GM18498 (cell line): ENCODE measurements around the gene LGALS12.
"Not testable (repeated sequence)": the region's sequence is repeated elsewhere in the genome, so short reads cannot be mapped to it uniquely, and the experiment has no call there.

Source experiments
- ATAC-seq: cut with Tn5 transposase; IDR thresholded peaks from one replicate; pipeline ENCODE4 v1.9.1; 2021; ENCODE audit warnings: mild to moderate bottlenecking, moderate library complexity; ENCODE audit not compliant: unreplicated experiment

LGALS12 gene

DNA sequence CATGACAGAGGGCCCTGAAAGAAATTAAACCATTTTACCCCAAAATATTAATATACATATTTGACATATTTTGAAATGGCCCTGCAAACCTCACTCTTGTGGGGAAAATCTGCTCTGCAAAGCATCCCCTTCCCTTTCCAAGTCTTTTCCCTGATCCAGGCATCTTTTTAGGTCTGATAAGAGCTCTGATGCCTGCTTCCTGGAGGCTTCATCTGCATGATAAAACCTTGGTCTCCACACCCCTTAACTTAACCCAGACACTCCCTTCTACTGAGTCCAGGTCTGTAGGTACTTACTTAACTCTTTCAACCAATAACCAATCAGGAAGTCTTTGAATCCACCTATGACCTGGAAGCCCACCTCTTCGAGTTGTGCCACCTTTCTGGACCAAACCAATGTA, 1.8 kb upstream of the LGALS12 start:
- ATAC-seq = no peak

DNA sequence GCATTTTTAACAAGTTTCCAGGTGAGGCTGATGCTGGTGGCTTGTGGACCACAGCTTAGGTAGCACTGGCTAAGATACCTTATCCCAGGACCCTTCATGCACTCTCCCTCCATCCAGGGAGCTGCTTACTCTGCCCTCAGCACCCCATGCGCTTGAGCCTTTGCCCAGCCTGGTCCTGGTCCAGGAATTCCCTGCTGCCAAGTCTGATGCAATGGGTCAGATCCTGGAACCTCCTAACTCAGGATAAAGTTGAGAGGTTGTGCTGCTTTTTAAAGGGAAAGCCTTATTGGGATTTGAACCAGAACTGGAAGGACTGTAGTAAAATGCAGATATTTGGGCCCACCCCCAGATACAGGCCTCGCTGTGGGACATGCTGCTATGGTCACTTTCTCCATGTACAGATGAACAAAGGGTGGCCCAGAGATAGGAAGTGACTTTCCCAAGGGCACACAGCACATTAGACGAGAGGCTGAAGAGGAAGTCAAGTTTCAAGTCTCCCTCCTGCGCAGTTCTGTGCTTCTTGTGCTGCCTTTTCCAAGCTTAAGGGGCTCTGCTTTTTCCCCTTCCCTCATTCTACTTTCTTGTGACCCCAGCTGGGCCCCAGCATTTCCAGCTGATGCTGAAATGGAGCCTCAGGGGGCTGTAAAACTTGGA, 824 bp upstream of the LGALS12 start:
- no peak for ATAC-seq

- ATAC-seq = no peak
Measured at GRCh38 chr11:63506876-63507275, 992 bp downstream of the LGALS12 start.

GRCh38 chr11:63507511-63507910, 1.6 kb downstream of the LGALS12 start:
- no peak for ATAC-seq

DNA sequence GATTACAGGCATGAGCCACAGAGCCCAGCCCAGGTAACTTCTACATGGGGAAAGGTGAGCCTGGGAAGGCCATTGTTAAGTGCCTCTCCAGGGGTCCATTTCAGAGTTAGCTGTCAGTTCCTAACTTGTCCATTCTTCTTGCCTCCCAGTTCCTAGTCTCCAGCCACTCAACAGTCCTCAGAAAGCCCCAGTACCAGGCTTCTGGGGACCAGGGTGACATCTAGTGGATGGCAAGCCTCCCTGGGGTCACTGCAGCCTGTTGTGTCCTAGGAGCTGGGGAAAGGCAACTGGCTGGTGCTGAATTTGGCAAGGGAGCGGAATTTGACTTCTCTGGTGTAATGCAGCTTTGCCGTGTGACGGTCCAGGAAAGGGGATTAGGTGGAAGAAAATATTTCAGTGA, 2.1 kb downstream of the LGALS12 start:
- no peak for ATAC-seq

DNA sequence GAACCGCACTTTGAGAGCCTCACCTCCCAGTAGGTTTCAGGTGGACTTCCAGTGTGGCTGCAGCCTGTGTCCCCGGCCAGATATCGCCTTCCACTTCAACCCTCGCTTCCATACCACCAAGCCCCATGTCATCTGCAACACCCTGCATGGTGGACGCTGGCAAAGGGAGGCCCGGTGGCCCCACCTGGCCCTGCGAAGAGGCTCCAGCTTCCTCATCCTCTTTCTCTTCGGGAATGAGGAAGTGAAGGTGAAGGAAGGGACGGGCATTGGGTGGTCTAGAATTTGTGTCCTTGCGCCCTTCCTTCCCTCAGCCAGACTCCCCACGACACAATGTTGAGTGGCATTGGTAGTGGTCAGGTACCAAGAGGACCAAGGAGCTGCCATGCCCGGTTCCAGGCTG, 2.9 kb downstream of the LGALS12 start:
- no peak for ATAC-seq

DNA sequence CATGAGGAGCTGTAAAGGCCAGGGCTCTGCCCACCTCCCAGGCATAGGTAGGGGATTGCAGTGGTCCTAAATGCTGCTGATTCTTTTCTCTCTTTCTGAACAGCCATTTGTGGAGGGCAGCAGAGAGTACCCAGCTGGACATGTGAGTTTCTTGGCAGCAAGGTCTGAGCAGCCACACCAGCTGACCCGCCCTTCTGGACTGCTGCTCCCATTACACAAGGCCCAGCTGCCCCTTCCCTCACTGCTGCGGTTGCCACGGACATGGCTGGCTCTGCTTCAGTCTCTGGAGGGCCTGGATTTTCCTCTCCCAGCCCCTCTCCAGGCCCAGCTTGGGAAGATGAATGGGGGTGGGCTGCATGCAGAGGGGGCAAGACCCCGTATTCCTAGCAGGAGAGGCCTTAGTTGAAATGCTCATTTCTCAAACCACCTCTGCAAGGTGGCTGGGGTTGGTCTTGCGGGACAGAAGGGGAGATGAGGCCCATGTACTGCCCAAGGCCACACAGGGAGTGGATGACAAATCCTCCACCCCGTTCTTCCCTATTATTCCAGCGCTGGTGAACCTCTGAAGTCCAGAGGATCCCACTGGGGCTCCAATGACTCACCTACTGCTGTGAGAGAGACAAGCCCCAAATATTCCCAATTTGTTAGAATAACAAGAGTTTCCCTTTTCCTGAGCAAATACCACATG, 4.6 kb downstream of the LGALS12 start:
- no peak for ATAC-seq

DNA sequence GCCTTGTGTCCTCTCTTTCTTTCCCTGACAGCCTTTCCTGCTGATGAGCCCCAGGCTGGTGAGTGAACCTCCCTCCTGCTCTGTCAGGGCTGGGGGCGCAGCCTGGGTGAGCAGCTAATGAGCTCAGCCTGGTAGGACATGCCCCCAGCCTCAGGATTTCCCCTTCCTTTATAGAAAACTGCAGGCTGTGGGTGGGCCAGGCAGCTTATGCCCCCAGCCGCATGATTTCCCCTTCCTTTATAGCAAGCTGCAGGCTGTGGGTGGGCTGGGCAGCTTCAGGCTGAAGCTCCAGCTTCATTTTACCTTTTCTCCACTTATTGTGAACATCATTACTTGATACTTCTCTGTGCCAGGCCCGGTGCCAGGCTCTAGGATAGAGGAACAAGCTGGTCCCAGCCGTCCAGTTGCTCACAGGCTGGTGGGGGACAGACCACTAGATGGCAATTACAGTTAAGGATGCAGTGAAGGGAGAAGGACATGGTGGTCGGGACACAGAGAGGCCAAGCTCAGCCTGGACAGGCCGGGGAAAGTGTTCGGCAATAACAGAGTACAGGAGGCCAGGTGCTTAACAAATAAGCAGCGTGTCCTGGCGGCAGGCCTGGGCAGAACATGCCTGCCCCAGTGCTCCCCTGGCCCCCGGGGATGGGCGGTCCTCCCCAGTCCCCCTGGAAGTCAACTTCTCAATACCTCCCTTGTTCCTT, 5.3 kb downstream of the LGALS12 start:
- no peak for ATAC-seq

- ATAC-seq = no peak
Measured at GRCh38 chr11:63512816-63513215, 6.9 kb downstream of the LGALS12 start.

DNA sequence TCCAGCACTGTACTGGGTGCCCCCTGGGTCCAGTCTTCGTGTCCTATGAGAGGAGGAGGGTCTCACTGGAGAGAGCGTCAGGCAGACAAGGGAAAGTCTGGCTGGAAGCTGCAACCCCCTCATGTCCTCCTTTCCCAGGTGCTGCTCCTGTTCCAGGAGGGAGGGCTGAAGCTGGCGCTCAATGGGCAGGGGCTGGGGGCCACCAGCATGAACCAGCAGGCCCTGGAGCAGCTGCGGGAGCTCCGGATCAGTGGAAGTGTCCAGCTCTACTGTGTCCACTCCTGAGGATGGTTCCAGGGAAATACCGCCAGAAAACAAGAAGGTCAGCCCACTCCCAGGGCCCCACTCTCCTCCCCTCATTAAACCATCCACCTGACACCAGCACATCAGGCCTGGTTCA, 10.2 kb downstream of the LGALS12 start:
- no peak for ATAC-seq

- no peak for ATAC-seq
Measured at GRCh38 chr11:63517156-63517555, 11.3 kb downstream of the LGALS12 start.

- ATAC-seq = no peak
Measured at GRCh38 chr11:63518548-63518947, 12.7 kb downstream of the LGALS12 start.

DNA sequence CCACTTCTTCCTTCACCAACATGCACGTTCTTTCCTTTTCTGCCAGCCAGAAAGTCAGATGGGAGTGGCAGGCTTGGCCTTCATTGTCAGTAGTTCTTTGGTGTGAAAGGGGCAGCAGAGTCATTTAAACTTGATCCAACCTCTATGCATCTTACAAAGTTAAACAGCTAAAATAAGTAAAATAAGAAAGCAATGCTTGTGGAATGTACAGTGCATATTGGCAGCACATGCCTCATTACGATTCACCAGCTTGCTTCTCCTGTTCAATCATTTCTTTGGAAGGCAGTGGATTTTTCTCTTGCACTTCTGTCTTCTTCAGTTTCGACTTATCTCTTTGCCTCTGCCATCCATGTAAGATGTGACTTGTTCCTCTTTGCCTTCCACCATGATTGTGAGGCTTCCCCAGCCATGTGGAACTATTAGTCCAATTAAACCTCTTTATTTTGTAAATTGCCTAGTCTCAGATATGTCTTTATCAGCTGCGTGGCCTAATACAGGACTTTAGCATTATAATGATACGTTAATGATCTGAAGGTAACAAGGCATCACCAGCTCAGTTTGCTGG, 14.8 kb downstream of the LGALS12 start:
- no peak for ATAC-seq

- no peak for ATAC-seq
Measured at GRCh38 chr11:63521896-63522295, 16.0 kb downstream of the LGALS12 start.

DNA sequence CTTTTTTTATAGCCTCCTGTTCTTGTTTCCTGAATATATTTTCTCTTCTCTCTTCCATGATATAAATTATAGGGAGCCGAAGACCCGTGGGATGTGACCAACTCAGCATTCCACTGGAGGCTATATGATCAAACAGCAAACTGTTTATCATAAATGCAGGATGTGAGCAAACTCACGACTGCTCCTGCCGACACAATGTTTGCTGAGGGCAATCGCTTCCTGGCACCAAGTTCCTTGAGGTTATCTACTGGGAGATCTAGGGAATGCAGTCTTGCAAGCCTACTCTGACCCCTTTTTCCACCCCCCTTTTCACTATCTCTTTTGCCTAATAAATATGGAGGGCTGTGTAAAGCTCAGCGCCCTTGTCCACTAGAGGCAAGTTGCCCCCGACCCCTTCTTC, 17.3 kb downstream of the LGALS12 start:
- ATAC-seq = no peak

- no peak for ATAC-seq
Measured at GRCh38 chr11:63527667-63528066, 21.8 kb downstream of the LGALS12 start.

DNA sequence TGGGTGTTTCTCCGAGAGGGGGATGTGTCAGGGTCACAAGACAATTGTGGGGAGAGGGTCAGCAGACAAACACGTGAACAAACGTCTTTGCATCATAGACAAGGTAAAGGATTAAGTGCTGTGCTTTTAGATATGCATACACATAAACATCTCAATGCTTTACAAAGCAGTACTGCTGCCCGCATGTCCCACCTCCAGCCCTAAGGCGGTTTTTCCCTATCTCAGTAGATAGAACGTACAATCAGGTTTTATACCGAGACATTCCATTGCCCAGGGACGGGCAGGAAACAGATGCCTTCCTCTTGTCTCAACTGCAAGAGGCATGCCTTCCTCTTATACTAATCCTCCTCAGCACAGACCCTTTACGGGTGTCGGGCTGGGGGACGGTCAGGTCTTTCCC, 22.3 kb downstream of the LGALS12 start:
- not testable (repeated sequence) for ATAC-seq

GRCh38 chr11:63528729-63529278, 22.9 kb downstream of the LGALS12 start:
- not testable (repeated sequence) for ATAC-seq

DNA sequence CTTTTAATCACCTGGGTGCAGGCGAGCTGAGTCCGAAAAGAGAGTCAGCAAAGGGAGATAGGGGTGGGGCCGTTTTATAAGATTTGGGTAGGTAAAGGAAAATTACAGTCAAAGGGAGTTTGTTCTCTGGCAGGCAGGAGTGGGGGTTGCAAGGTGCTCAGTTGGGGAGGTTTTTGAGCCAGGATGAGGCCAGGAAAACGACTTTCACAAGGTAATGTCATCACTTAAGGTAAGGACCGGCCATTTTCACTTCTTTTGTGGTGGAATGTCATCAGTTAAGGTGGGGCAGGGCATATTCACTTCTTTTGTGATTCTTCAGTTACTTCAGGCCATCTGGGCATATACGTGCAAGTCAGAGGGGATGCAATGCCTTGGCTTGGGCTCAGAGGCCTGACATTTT, 23.5 kb downstream of the LGALS12 start:
- ATAC-seq = not testable (repeated sequence)

- ATAC-seq = no peak
Measured at GRCh38 chr11:63530021-63530420, 24.1 kb downstream of the LGALS12 start.

GRCh38 chr11:63531074-63531792, 25.3 kb downstream of the LGALS12 start:
- peak; percentile 76 for ATAC-seq
